ENCODE measurements around the gene OR10A2.

DNA sequence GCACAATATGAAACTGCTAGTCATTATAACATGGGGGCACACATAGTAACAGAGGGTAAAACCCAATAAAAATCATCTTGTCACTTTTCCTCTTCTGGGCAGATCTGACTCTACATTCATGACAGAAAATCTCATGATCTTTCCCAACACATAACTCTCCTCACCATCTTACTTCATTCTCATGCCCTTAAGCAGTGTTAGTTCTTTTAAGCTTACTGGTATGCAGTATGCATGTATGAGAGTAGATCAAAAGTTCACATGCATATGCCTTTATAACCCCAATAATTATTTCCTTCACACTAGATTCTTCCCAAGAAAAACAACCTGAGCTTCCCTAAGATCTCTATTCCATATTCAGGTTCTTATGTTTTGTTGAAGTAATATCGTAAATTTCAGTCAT is 8.4 kb downstream of the OR10A2 start:
- TF ChIP-seq, protein P1, sequence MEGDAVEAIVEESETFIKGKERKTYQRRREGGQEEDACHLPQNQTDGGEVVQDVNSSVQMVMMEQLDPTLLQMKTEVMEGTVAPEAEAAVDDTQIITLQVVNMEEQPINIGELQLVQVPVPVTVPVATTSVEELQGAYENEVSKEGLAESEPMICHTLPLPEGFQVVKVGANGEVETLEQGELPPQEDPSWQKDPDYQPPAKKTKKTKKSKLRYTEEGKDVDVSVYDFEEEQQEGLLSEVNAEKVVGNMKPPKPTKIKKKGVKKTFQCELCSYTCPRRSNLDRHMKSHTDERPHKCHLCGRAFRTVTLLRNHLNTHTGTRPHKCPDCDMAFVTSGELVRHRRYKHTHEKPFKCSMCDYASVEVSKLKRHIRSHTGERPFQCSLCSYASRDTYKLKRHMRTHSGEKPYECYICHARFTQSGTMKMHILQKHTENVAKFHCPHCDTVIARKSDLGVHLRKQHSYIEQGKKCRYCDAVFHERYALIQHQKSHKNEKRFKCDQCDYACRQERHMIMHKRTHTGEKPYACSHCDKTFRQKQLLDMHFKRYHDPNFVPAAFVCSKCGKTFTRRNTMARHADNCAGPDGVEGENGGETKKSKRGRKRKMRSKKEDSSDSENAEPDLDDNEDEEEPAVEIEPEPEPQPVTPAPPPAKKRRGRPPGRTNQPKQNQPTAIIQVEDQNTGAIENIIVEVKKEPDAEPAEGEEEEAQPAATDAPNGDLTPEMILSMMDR (IDR thresholded peaks at IDR 0.05 in 8 of 11, conservative IDR thresholded peaks at IDR 0.05 in 3 of 11), result no peak
- no peak for TF ChIP-seq POLR2AphosphoS5 (IDR thresholded peaks at IDR 0.05)
